Neural progenitor cell (in vitro differentiated cells): ENCODE data around the gene MACROD1. TPM values are rescaled to one million over a fixed set of nuclear protein-coding genes. Genes with fewer than 3 reads are reported as not detected.

Source experiments
- DNase-seq: peaks from one replicate; pipeline ENCODE4 v3.0.0-alpha.2; 2016; ENCODE audit warnings: low spot score
- H2AFZ ChIP-seq: fragments of 200-600 bp; sonication (generic); replicated peaks from 2 replicates; pipeline ENCODE4 v1.6.1; 2016; ENCODE audit warnings: antibody characterized with exemption
- H3F3A ChIP-seq: fragments of 200-600 bp; sonication (generic); 2 replicates; pipeline ENCODE4 v1.6.1; 2016; ENCODE audit warnings: antibody characterized with exemption, low read depth
- H3K27ac ChIP-seq: fragments of 200-600 bp; sonication (generic); 2 replicates; pipeline ENCODE4 v1.5.1; 2016; ENCODE audit warnings: mild to moderate bottlenecking
- H3K27me3 ChIP-seq: fragments of 200-600 bp; sonication (generic); 2 replicates; pipeline ENCODE4 v1.6.1; 2016; ENCODE audit warnings: mild to moderate bottlenecking, moderate library complexity
- H3K36me3 ChIP-seq: fragments of 200-600 bp; sonication (generic); 2 replicates; pipeline ENCODE4 v1.5.1; 2016
- H3K4me1 ChIP-seq: fragments of 200-600 bp; sonication (generic); 2 replicates; pipeline ENCODE4 v1.6.1; 2016; ENCODE audit warnings: mixed run types
- H3K4me2 ChIP-seq: fragments of 200-600 bp; sonication (generic); 2 replicates; pipeline ENCODE4 v1.6.1; 2016
- H3K4me3 ChIP-seq: fragments of 200-600 bp; sonication (generic); 2 replicates; pipeline ENCODE4 v1.5.1; 2016
- H3K79me2 ChIP-seq: fragments of 200-600 bp; sonication (generic); 2 replicates; pipeline ENCODE4 v1.6.1; 2016; ENCODE audit warnings: low read depth
- H3K9ac ChIP-seq: fragments of 200-600 bp; sonication (generic); 2 replicates; pipeline ENCODE4 v1.6.1; 2016
- H3K9me3 ChIP-seq: fragments of 200-600 bp; sonication (generic); 2 replicates; pipeline ENCODE4 v1.5.1; 2016; ENCODE audit warnings: low read depth
- H4K20me1 ChIP-seq: fragments of 200-600 bp; sonication (generic); 2 replicates; pipeline ENCODE4 v1.6.1; 2016; ENCODE audit warnings: low read depth
- H3K27ac Mint-ChIP-seq: 3 replicates; pipeline ENCODE4 v1.8.0; 2021; ENCODE audit warnings: mixed read lengths
- H3K27me3 Mint-ChIP-seq: 2 replicates; pipeline ENCODE4 v1.8.0; 2022; ENCODE audit warnings: low read depth, mild to moderate bottlenecking, inconsistent platforms, moderate library complexity, mixed read lengths; ENCODE audit not compliant: insufficient read depth
- H3K36me3 Mint-ChIP-seq: 3 replicates; pipeline ENCODE4 v1.8.0; 2021; ENCODE audit warnings: mixed read lengths
- H3K4me1 Mint-ChIP-seq: 3 replicates; pipeline ENCODE4 v1.8.0; 2021; ENCODE audit warnings: mixed read lengths
- H3K4me3 Mint-ChIP-seq: 3 replicates; pipeline ENCODE4 v1.8.0; 2021; ENCODE audit warnings: mild to moderate bottlenecking, moderate library complexity, mixed read lengths
- H3K9me3 Mint-ChIP-seq: 3 replicates; pipeline ENCODE4 v1.8.0; 2020; ENCODE audit warnings: mixed read lengths
- CTCF ChIP-seq: fragments of 200-600 bp; sonication (generic); IDR thresholded peaks from 2 replicates; pipeline ENCODE4 v1.5.1; 2017; ENCODE audit warnings: antibody characterized with exemption, mild to moderate bottlenecking
- EZH2 ChIP-seq: fragments of 200-600 bp; sonication (generic); IDR thresholded peaks from 2 replicates; pipeline ENCODE4 v1.6.1; 2017; ENCODE audit warnings: antibody characterized with exemption, mild to moderate bottlenecking, moderate library complexity
- EZH2phosphoT487 ChIP-seq: fragments of 200-600 bp; sonication (generic); IDR thresholded peaks from 2 replicates; pipeline ENCODE4 v1.6.1; 2017; ENCODE audit warnings: antibody characterized with exemption
- total RNA-seq: library from RNA; depleted of rRNA; stranded (reverse); fragments of >200 nt; gene quantifications from 2 replicates; pipeline ENCODE4 v1.2.3, GENCODE V29; 2015; ENCODE audit warnings: low replicate concordance

MACROD1 gene
- total RNA-seq, 1 donor from 2014 or later: 11.9 TPM

- H3K4me3 ChIP-seq: no peak overlapping the region
- no peak overlapping the region for H2AFZ ChIP-seq
- H4K20me1 ChIP-seq: peaks cover 6% of the 10 kb centered on the region
- no peak for DNase-seq
- Mint-ChIP-seq H3K36me3 (peaks cover 9% of the 10 kb centered on the region), H3K4me1 (peaks cover 15% of the 10 kb centered on the region), H3K9me3 (peaks cover 9% of the 10 kb centered on the region), H3K27ac (no peak overlapping the region), H3K4me3 (no peak overlapping the region), H3K27me3 (peaks cover 4% of the 10 kb centered on the region)
- TF ChIP-seq CTCF (no peak), EZH2phosphoT487 (no peak), EZH2 (no peak)
- H3K9ac ChIP-seq: no peak overlapping the region
- H3K4me2 ChIP-seq: no peak overlapping the region
- no peaks in the 10 kb centered on the region for H3K9me3 ChIP-seq
- no peaks in the 10 kb centered on the region for H3K36me3 ChIP-seq
- H3K4me1 ChIP-seq: peaks cover 5% of the 10 kb centered on the region
- no peaks in the 10 kb centered on the region for H3K79me2 ChIP-seq
- H3K27ac ChIP-seq: no peak overlapping the region
- H3F3A ChIP-seq: peaks cover 2% of the 10 kb centered on the region
- H3K27me3 ChIP-seq: no peaks in the 10 kb centered on the region
Observed at GRCh38 chr11:64176751-64177150, 10.8 kb upstream of the MACROD1 start.

- no peak for TF ChIP-seq EZH2
- no peak for TF ChIP-seq EZH2phosphoT487
- TF ChIP-seq CTCF: no peak
- H3K4me3 Mint-ChIP-seq: peak overlapping the region; percentile 49
Observed at GRCh38 chr11:64173616-64174355, 7.9 kb upstream of the MACROD1 start.

GRCh38 chr11:64170419-64170818 is 4.5 kb upstream of the MACROD1 start:
- Mint-ChIP-seq H3K27ac (no peak overlapping the region), H3K9me3 (peaks cover 9% of the 10 kb centered on the region), H3K27me3 (peaks cover 3% of the 10 kb centered on the region), H3K4me3 (no peak overlapping the region), H3K36me3 (peaks cover 7% of the 10 kb centered on the region), H3K4me1 (peaks cover 10% of the 10 kb centered on the region)
- peaks cover 10% of the 10 kb centered on the region for H3K27me3 ChIP-seq
- H3F3A ChIP-seq: peaks cover 4% of the 10 kb centered on the region
- no peak overlapping the region for H3K4me2 ChIP-seq
- H3K27ac ChIP-seq: no peak overlapping the region
- no peaks in the 10 kb centered on the region for H4K20me1 ChIP-seq
- no peak overlapping the region for H3K9ac ChIP-seq
- H3K9me3 ChIP-seq: no peaks in the 10 kb centered on the region
- H3K4me1 ChIP-seq: peaks cover 3% of the 10 kb centered on the region
- H2AFZ ChIP-seq: no peak overlapping the region
- TF ChIP-seq CTCF (no peak), EZH2 (no peak), EZH2phosphoT487 (no peak)
- H3K4me3 ChIP-seq: no peak overlapping the region
- H3K36me3 ChIP-seq: no peaks in the 10 kb centered on the region
- no peak for DNase-seq
- no peaks in the 10 kb centered on the region for H3K79me2 ChIP-seq

More at GRCh38 chr11:64173616-64174355, 7.9 kb upstream of the MACROD1 start:
- H3K4me2 ChIP-seq: no peak overlapping the region
- no peaks in the 10 kb centered on the region for H3K4me1 ChIP-seq
- H3K36me3 Mint-ChIP-seq: peaks cover 9% of the 10 kb centered on the region
- no peaks in the 10 kb centered on the region for H3K9me3 ChIP-seq
- peaks cover 4% of the 10 kb centered on the region for H3K27me3 Mint-ChIP-seq
- no peak overlapping the region for H3K4me3 ChIP-seq
- H2AFZ ChIP-seq: no peak overlapping the region
- no peak overlapping the region for H3K27ac ChIP-seq
- H3K27me3 ChIP-seq: no peaks in the 10 kb centered on the region
- no peaks in the 10 kb centered on the region for H3F3A ChIP-seq
- H4K20me1 ChIP-seq: no peaks in the 10 kb centered on the region
- peak overlapping the region; percentile 20 for H3K27ac Mint-ChIP-seq
- DNase-seq: no peak
- H3K9ac ChIP-seq: no peak overlapping the region
- H3K4me1 Mint-ChIP-seq: peaks cover 9% of the 10 kb centered on the region
- H3K79me2 ChIP-seq: no peaks in the 10 kb centered on the region
- H3K36me3 ChIP-seq: no peaks in the 10 kb centered on the region
- peaks cover 9% of the 10 kb centered on the region for H3K9me3 Mint-ChIP-seq
